PC-3 (cell line): ENCODE results near the gene ILRUN.

Experiments
- CTCF ChIP-seq: fragments of 300-600 bp; sonication (generic); conservative IDR thresholded peaks from 2 replicates; pipeline ENCODE4 v1.5.1; 2017; ENCODE audit warnings: antibody characterized with exemption, low read depth, mild to moderate bottlenecking, low read length
- EZH2 ChIP-seq: fragments of 300-600 bp; sonication (generic); IDR thresholded peaks from one replicate; pipeline ENCODE4 v1.6.1; 2017; ENCODE audit warnings: antibody characterized with exemption, mild to moderate bottlenecking, low read length; ENCODE audit not compliant: unreplicated experiment
- EZH2phosphoT487 ChIP-seq: fragments of 300-600 bp; sonication (generic); IDR thresholded peaks from 2 replicates; pipeline ENCODE4 v1.6.1; 2018; ENCODE audit warnings: mild to moderate bottlenecking, antibody characterized with exemption, low read length, borderline replicate concordance

- TF ChIP-seq CTCF, result no peak
- TF ChIP-seq EZH2, result no peak
- no peak for TF ChIP-seq EZH2phosphoT487
These were observed 32.2 kb downstream of the ILRUN start for GRCh38 chr6:34664256-34664971.
